NCI-H510A treated with DMSO at 0.1 percent for 48 hours (cell line): ENCODE measurements around the gene ERC1.

Experiments used
- DNase-seq: peaks from one replicate; lab custom pipeline; 2025; lab: John Stamatoyannopoulos, UW

Gene ERC1

DNA sequence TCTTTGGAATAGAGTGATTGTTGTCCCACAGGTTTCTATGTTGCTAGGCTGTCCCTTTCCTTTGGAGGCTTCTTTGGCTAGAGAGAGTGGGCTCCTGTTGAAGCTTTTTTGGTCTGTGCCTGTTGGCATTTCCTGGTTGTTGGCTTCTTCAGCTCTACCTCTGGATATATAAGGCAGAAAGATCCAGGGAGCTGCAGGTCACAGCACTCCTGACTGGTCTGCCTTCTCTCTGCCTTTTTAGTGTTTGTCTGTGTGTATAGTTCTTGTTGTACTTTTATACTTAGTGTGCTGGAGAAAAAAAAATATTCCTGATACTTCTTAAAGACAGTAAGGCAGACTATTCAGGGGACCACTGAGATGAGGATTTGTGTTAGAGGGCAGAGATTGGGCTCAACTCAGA lies 400.7 kb downstream of the ERC1 start:
- no peak for DNase-seq

GRCh38 chr12:1395421-1395955 lies 404.5 kb downstream of the ERC1 start:
- DNase-seq = no peak

GRCh38 chr12:1398673-1399072 lies 407.6 kb downstream of the ERC1 start:
- no peak for DNase-seq

GRCh38 chr12:1401891-1402290 lies 410.9 kb downstream of the ERC1 start:
- no peak for DNase-seq

DNA sequence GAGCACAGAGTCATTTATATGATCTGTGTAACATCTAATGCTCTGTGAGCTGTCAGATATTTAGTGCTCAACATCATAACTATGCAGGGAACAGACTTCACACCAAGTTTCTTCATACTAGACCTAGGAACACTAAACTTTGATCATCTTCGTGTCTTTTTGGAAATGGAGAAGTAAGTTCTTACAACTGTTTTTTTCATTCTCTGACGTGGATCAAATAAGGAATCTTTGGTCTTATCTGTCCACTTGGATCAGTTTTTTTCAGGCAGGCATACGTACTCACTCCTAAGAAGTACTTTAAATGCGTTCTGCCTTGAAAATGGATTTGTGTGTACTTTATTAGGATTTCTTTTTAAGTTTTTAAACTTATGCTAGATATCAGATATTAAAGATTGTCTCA lies 412.4 kb downstream of the ERC1 start:
- no peak for DNase-seq

DNA sequence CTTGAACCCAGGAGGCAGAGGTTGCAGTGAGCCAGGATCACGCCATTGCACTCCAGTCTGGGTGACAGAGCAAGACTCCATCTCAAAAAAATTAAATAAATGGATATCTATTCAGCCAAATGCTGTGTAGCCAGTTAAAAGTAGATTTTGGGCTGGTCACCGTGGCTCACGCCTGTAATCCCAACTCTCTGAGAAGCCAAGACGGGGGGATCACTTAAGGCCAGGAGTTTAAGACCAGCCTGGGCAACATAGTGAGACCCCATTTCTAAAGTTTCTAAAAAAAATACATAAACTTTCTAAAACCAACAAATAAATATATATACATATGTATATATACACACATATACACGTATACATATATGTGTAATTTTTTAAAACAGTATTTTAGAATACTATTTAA lies 414.6 kb downstream of the ERC1 start:
- no peak for DNase-seq

DNA sequence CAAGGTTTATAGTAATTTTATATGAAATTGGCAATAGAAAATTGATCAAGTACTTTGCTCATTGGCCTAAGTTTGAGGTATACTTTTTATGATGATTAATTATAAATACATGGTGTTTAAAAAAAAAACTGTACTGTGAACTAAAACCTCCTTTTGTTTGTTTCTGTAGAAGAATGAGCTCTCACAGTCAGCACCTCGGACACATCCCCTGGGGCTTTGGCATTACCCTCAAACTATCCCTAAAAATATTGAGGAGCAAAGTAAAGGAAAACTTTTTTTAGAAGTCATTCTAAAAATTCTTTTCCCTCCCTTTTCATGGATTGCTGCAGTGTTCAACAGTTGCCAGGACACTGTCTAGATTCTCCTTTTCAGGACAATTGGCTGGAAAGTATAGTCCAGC lies 419.8 kb downstream of the ERC1 start:
- no peak for DNase-seq

DNA sequence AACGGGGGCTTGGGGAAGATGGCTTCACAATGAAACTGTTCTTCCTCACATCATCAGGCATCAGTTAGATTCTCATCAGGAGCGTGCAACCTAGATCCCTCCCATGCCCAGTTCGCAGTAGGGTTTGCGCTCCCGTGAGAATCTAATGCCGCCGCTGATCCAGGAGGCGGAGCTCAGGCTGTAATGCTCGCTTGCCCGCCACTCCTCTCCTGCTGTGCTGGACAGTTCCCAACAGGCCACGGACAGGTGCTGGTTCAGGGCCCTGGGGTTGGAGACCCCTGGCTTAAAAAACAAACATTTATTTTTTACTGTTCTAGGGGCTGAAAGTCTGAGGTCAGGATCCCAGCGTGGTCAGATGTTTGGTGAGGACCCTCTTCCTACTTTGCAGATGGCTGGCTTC lies 422.9 kb downstream of the ERC1 start:
- DNase-seq = no peak

DNA sequence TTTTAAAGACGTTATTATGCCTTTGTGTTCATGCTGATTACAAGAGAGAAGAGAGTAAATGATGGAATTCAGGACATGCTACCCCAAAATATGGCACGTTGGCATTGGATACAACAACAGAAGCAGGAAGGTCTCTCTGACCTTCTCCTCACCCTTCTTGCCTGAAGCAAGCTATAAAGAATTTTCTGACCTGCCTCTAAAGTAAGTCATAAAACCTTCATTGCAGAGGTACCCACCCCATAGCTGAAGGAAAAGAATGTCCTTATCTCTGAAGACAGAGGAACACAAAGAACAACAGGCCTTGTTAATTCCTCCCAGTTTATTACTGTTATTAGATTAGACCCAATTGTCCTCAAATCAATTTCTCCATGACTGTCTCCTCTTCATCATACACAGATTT lies 427.1 kb downstream of the ERC1 start:
- DNase-seq = no peak

GRCh38 chr12:1419849-1420371 lies 428.9 kb downstream of the ERC1 start:
- no peak for DNase-seq

- DNase-seq = no peak
These were observed 430.2 kb downstream of the ERC1 start for GRCh38 chr12:1421091-1421846.

GRCh38 chr12:1422604-1423315 lies 431.7 kb downstream of the ERC1 start:
- no peak for DNase-seq

GRCh38 chr12:1424674-1425395 lies 433.8 kb downstream of the ERC1 start:
- DNase-seq = no peak

GRCh38 chr12:1425396-1425729 lies 434.3 kb downstream of the ERC1 start:
- no peak for DNase-seq

DNA sequence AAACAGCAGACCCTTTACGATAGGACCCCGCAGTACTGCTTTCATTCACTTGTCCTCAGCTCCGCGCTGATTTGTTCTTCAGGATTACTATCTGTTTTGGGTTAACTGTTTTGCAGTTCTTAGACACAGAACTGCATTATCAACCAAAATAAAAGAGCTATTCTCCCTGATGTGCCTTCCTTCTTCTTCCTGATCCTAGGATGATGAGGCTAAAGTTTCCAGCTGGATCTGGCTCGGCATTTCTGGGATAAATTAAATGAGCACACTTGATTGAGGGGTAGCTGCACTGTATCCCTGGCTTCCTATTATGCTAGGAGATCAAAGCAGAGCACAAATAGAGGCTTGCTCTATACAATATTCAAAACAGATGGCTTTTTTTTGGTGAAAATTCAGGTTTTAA lies 437.6 kb downstream of the ERC1 start:
- no peak for DNase-seq

DNA sequence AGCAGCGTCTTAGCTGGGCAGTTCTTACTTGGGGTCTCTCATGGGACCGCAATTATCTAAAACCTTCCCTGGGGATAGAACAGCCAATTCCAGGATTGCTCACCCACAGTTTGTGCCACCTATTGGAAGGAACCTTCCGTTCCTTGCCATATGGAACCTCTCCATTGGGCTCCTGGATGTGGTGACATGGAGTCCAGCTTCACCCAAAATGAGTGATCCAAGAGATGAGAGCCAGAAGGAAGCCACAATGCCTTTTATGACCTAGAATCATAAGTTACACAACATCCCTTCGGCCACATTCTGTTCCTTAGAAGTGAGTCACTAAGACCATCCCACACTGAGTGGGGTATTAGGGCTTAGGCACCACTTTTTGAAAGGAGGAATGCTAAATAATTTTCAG lies 439.0 kb downstream of the ERC1 start:
- DNase-seq = no peak

GRCh38 chr12:1434296-1434955 lies 443.4 kb downstream of the ERC1 start:
- no peak for DNase-seq

- DNase-seq = no peak
These were observed 444.0 kb downstream of the ERC1 start for GRCh38 chr12:1435044-1435443.

DNA sequence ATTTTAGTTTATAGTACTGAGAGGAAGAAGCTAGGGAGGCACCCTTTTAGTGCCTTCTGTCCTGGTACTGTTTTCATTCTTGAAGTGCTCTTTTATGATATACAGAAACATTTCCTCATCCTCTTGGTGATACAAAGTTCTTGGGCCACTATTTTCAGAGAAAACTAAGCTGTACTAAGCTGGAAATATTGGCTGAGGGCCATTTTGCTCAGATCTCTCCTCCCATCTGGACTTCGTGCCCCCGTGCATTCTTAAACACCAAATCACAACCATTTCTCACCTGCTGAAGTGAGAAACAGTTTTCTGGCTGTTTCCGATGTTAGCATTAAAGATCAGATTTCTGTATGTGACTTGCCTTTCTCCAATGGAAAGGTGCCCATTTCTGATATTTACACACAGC lies 444.4 kb downstream of the ERC1 start:
- DNase-seq = no peak

DNA sequence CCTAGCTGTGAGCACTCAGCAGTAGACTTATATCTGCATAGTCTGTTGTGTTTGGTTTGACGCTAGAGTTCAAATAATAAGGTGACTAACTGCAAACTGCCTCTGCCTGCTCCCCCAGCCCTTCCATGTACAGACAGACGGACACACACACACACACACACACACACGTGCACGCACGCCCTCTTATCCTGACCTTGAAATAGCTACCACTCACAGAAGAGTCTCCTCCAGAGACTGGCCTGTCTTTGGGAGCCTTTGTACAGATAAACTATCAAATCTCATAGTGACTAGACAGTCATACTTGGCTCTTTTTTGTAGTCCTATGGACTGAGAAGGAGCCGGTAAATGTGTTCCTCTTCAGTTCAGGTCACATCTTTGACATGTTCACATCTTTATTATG lies 445.0 kb downstream of the ERC1 start:
- DNase-seq = no peak

DNA sequence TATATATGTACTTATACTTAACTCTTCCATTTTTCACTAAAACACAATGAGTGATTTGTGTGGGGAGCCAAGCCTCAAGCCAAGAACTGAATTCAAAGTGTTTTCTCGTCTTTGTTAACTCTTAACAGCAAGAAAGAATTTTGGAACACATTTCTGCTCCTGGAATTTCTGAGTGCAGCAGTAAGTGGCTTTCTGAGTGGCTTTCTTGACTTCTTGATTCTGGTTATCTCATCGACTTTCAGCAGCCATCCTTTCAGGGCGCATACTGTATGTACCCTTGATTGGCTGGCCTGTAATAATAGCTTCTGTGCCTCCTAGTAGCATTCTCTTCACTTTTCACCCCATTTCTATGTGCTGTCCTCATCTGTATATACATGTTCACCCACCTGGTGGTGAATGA lies 446.0 kb downstream of the ERC1 start:
- DNase-seq = no peak

DNA sequence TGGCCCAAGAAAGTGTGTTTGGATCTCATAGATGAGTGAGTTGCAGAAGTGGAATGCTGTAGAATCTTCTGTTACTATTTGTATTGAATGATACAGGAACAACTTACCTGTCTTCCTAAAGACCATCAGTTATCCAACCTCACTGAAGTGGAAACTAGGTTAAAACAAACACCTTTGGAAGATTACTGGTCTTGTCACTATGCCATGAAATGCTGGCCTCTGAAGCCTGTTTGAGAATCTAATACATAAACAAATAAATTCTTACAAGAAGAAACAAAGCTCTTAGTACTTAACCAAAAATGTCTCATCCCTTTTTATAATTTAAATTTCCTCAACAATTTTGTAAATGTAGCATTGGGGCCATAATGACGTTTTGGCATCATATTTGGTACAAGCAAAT lies 448.2 kb downstream of the ERC1 start:
- no peak for DNase-seq
